Hypothalamus (tissue), 51 donors: Measurements from ENCODE around the gene SMARCD1.
A peak's percentile ranks its signal among the peaks of the same experiment; 100 is the strongest.
"Not testable (repeated sequence)": the region's sequence is repeated elsewhere in the genome, so short reads cannot be mapped to it uniquely, and the experiment has no call there.

Experiments used
- DNase-seq, 51 donors: peaks; one replicate each; lab custom pipeline; 2025; lab: John Stamatoyannopoulos, UW

Gene SMARCD1

DNA sequence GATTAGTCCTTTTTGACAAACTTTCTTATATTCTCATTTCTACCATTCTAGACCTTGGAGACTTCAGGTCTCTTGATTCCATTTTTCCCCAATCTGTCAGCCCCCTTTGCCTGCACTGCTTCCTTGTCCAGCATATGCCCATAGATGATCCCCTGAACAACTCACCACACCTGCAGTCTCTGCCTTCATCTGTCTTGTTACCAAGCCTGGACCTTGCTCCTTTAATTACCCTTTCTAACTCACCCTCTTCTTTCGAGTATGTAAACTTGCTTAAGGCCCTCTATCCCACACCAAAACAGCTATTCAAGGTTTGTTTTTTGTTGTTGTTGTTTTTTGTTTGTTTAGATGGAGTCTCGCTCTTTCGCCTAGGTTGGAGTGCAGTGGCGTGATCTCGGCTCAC is 36.5 kb downstream of the SMARCD1 start:
- no peak for DNase-seq

DNA sequence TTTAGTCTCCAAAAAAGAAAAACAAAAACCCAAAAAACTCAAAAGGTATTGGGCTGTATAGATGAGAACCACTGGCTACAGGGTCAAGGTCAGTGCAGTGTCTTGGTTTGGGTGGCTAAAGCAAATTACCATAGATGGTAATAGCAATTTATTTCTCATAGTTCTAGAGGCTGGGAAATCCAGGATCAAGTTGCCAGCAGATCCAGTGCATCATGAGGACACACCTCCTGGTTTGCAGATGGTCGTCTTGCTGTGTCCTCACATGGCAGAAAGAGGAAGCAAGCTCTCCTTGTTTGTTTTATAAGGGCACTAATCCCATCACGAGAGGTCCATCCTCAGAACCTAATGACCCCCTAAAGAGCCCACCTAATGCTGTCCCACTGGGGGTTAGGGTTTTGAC is 38.1 kb downstream of the SMARCD1 start:
- DNase-seq: no peak

DNA sequence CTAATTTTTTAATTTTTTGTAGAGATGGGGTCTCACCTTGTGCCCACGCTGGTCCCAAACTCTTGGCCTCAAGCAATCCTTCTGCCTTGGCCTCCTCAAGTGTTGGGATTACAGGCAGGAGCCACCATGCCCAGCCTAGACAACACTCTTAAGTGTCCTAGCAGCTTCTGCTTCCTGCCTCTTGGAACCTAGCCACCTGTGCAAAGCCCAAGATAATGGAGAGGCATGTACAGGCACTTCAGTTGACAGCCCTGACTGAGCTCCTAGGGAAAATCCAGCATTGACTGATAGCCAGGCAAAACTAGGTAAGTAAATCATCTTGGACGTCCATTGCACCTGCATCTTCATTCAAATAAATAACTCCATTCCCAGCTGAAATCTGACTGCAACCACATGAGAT is 42.4 kb downstream of the SMARCD1 start:
- DNase-seq: no peak

DNA sequence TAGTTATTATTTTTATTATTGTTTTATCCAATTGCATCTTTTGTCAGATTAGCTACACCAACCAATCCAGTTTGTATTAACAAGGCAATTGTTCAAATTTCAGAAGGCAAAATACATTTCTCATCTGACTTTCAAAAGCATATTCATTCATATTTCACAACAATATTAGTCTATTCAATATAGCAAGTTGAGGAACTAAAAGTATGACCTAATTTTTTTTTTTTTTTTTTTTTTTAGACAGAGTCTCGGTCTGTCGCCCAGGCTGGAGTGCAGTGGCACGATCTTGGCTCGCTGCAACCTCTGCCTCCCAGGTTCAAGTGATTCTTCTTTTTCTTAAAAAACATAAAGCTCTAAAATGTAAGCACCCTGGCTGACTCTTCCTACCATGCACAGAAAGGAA is 44.1 kb downstream of the SMARCD1 start:
- DNase-seq: no peak

DNA sequence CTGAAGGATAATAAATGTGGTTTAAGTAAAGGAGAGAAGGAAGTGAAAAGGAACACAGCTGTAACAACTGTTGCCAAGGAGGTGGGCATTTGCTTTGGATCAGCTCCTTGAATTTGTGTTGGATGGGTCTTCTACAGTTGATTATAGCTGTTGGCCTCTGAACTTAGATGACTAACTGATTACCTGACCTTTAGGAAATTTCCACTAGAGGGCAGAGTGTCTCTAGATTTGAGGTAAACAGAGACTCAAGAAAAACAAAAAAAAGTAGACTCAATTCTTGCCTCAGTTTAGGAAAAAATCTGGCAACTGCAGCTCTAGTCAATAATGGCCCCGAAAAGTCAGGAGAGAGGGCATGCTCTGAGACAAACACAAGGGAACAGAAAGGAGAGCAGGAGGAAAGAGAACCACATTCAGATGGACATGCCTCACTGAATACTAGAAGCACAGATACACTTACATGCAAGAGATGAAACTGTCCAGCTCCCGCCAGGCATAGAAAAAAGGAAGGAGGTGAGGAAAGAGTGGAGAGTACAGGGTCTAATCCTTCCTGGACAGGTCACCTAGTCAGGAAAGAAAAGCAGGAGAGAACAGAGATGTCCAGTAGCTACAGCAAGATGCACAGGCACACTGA is 47.5 kb downstream of the SMARCD1 start:
- peak in 2 of 51 donors; percentile 3 to 11 for DNase-seq

DNA sequence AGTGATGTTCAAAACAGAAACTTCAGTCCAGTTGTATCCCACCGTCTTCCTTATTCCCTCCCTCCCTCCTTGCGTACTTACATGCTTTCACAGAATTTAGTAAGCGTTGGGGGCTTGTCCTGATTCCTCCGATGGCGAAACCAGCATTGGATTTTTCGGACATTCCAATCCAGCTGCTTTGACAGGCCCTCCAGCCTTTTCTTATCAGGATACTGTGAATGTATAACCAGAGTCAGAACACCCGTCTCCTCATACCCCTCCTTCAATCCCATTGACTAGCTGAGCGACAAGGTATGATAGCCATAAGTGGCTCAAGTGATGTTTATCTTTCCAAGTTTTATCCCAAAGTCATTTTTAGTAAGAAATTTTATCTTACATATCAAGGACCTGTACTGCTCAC is 57.9 kb downstream of the SMARCD1 start:
- DNase-seq: no peak

DNA sequence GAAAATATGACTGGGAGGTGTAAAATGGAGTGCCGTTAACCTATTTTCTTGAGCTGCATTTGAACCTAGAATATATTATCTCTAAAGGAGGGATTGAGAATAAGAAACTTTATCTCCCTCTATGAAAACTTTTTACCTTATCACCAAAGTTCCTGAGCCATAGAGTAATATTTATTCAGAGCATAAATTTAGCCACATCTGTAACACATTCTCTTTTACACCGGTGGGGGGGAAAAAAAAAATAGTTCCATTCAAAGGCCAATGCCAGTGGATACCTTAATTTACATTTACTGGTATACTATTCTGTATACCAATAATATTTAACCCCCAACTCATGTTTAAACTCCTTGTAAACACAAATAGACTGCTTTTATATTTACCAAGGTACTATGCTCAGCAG is 60.3 kb downstream of the SMARCD1 start:
- DNase-seq: no peak

DNA sequence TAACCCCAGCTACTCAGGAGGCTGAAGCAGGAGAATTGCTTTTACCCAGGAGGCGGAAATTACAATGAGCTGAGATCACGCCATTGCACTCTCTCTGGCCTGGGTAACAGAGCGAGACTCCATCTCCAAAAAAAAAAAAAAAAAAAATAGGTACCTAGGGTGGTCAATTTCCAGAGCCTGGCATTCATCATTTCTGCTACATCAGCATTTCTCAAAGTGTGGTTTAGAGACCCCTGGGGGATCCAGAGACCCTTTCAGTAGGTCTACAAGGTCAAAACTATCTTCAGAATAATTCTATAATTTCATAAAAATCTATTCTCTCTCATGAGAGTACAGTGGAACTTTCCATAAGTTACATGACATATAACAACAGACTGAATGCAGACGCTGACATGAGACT is 62.1 kb downstream of the SMARCD1 start:
- no peak for DNase-seq

DNA sequence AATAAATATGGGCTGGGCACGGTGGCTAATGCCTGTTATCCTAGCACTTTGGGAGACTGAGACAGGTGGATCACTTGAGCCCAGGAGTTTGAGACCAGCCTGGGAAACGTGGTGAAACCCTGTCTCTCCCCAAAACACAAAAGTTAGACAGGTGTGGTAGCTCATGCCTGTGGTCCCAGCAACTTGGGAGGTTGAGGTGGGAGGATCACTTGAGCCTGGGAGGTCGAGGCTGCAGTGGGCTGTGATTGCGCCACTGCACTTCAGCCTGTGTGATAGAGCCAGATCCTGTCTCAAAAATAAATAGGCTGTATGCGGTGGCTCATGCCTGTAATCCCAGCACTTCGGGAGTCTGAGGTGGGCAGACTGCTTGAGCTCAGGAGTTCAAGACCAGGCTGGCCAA is 62.9 kb downstream of the SMARCD1 start:
- DNase-seq: not testable (repeated sequence)

DNA sequence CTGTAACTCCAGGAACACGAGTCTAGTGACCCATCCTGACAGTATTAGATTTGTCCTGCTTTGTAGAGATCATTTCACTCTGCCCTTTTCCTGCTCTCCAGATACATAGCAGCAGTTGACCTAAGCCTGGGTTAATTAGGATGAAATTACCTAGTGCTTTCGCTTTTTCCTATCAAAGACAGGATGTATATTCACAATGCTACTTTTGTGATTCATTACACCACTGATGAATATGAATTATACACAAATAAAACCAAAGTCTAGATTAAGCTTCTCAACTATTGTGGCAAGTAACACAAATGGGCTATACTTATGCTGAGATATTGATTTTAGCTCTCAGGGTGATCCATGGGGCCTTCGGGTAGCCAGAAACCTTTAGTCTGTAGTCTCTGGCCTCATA is 64.2 kb downstream of the SMARCD1 start:
- DNase-seq: no peak
